ENCODE results near the gene FBXO33.

The FBXO33 gene

DNA sequence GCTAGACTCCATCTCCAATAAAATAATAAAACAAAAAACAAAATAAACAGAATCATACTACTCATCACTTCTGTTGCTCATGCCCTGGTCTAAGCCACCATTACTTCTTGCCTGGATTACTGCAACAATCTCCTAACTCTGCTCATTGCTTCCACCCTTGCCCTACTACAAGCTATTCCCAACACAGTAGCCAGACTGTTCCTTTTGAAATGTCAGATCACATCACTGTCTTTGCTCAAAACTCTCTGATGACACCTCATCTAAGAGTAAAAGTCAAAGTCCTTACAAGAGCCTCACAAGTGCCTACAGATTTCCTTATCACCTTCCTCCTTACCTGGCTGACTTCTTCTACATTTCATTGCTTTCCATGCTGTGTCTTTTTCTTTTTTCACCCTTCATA lies 10.0 kb downstream of the FBXO33 start:
- TF ChIP-seq, protein P1, sequence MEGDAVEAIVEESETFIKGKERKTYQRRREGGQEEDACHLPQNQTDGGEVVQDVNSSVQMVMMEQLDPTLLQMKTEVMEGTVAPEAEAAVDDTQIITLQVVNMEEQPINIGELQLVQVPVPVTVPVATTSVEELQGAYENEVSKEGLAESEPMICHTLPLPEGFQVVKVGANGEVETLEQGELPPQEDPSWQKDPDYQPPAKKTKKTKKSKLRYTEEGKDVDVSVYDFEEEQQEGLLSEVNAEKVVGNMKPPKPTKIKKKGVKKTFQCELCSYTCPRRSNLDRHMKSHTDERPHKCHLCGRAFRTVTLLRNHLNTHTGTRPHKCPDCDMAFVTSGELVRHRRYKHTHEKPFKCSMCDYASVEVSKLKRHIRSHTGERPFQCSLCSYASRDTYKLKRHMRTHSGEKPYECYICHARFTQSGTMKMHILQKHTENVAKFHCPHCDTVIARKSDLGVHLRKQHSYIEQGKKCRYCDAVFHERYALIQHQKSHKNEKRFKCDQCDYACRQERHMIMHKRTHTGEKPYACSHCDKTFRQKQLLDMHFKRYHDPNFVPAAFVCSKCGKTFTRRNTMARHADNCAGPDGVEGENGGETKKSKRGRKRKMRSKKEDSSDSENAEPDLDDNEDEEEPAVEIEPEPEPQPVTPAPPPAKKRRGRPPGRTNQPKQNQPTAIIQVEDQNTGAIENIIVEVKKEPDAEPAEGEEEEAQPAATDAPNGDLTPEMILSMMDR (IDR thresholded peaks at IDR 0.05; ENCODE audit: insufficient read depth, low read depth, low read length, missing control alignments): no peak
- no peak for DNase-seq (ENCODE audit: low read depth)

DNA sequence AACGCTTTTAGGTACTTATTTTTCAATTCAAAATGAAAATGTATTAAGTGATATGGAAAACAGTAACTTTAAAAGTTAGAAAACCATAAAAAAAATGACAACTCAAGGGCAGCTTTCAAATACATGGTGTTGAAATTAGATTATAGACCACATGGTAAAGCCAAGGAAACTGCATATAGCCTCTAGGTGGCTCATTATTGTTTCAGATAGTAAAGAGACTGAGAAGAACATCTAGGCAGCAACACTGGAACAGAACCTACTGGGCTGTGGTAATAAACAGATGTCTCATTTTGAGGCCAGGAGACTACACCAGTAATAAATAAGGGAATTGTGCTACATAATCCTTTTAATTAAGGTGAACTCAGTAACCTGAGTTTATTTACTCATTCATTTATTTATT lies 13.0 kb downstream of the FBXO33 start:
- DNase-seq (ENCODE audit: low read depth): no peak
- TF ChIP-seq, protein P1 (IDR thresholded peaks at IDR 0.05; ENCODE audit: insufficient read depth, low read depth, low read length, missing control alignments): no peak
- H3K4me3 ChIP-seq (ENCODE audit: low read depth, low read length): no peak overlapping the region

More for the DNA sequence above, 10.0 kb downstream of the FBXO33 start:
- H3K4me3 ChIP-seq (ENCODE audit: low read depth, low read length): no peak overlapping the region

DNA sequence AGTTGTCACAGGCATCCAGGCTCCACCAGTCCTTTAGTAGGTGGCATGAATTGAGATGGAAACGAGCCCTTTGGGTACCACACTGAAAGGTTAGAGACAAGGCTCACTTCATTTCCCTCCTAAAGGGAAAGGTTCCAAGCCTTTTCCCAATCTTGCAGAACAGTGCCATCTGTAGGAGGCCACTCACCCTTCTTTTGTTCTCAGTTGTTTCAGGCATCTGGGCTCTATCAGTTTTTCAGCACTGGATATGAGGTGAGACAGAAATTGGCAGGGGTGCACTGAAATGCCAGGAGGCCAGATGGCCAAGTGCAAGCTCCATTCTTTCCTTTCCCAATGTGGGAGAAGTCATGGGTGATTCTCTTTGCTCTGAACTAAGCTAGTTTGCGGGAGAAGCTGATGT lies 15.2 kb downstream of the FBXO33 start:
- no peak for DNase-seq (ENCODE audit: low read depth)
- H3K4me3 ChIP-seq (ENCODE audit: low read depth, low read length): no peak overlapping the region
- TF ChIP-seq, protein P1 (IDR thresholded peaks at IDR 0.05; ENCODE audit: insufficient read depth, low read depth, low read length, missing control alignments): no peak

DNA sequence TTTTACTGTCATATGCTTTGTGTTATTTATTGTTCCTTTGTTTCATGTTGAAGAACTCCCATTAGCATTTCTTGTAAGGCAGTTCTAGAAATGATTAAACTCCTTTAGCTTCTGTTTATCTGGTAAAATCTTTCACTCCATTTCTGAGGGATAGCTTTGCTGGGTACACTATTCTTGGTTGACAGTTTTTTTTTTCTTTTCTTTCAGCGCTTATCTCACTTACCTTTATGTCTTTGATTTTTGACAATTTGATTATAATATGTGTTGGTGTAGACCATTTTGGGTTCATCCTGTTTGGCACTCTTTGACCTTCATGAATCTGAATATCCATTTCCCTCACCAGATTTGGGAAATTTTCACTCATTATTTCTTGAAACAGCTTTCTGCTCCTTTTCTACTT lies 16.2 kb downstream of the FBXO33 start:
- TF ChIP-seq, protein P1 (IDR thresholded peaks at IDR 0.05; ENCODE audit: insufficient read depth, low read depth, low read length, missing control alignments): no peak
- H3K4me3 ChIP-seq (ENCODE audit: low read depth, low read length): no peak overlapping the region
- DNase-seq (ENCODE audit: low read depth): no peak

DNA sequence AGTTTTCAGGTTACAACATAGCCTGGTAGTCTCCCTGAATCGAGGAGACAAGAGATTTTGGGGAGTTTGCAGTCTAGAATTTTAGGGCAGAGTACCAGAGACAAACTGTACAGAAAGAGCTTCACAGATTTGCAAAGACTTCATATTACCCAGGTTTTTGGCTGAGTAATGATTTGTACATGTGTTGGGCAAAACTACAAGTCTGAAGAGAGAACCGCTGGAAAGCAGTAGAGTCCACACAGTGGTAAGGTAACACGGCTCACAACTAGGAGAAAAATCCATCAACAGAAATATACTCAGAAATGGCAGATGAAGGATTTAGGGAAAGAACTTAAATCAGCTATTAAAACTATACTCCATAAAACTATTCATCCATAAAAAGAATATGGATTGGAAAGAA lies 25.7 kb downstream of the FBXO33 start:
- no peak overlapping the region for H3K4me3 ChIP-seq (ENCODE audit: low read depth, low read length)
- no peak for DNase-seq (ENCODE audit: low read depth)
- TF ChIP-seq, protein P1 (IDR thresholded peaks at IDR 0.05; ENCODE audit: insufficient read depth, low read depth, low read length, missing control alignments): no peak

DNA sequence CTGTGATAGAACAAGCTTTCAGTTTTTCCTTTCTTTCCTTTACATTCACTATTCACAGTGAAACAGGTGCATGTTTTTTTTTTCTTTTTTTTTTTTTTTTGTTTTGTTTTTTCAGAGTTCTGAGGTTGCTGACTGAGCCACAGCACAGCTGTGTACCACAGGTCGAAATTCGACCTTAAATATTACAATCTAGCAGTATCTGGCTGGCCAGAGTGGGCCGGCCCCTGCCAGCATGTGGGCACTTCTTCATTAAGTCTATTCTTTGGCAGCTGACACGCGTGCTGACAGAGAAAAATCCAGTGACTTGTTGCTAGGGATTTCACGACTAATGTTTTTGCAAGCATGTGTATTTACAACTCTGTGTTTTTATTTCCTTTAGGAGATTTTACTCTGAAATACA lies 33.9 kb downstream of the FBXO33 start:
- no peak overlapping the region for H3K4me3 ChIP-seq (ENCODE audit: low read depth, low read length)
- DNase-seq (ENCODE audit: low read depth): no peak
- TF ChIP-seq, protein P1 (IDR thresholded peaks at IDR 0.05; ENCODE audit: insufficient read depth, low read depth, low read length, missing control alignments): no peak

DNA sequence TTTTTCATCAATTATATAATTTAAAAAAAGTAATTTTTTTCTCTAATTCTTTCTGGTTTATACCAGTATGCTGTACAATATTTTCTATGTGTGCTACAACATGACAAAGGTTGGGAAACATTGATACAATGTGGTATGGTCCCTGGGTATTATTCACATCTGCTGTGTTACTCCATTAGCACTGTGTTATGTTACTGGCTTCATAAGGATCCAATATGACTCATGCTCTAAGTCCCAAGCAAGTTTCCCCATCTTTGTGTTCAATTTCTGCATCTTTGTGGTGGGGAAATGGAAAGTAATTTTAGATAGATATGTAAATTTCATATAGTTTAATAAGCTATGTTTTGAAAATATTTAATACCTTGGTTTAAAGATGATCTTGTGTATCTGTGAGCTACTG lies 35.8 kb downstream of the FBXO33 start:
- TF ChIP-seq, protein P1 (IDR thresholded peaks at IDR 0.05; ENCODE audit: insufficient read depth, low read depth, low read length, missing control alignments): no peak
- no peak overlapping the region for H3K4me3 ChIP-seq (ENCODE audit: low read depth, low read length)
- DNase-seq (ENCODE audit: low read depth): no peak
